Cardiac muscle cell (in vitro differentiated cells and primary cell): ENCODE measurements around the gene TRIM67. TPM values are rescaled to one million over a fixed set of nuclear protein-coding genes. Genes with fewer than 3 reads are reported as not detected.

ENCODE experiments used
- DNase-seq, 2 donors: peaks; one replicate each; pipeline versions ENCODE4 v3.0.0 to v3.0.0-alpha.2; 2010 to 2017; ENCODE audit warnings: low read depth in 1 of 2, low spot score in 1 of 2
- H3K27ac ChIP-seq: fragments of 200-600 bp; sonication (generic); 2 replicates; pipeline ENCODE4 v1.5.1; 2016
- H3K27me3 ChIP-seq: fragments of 200-600 bp; sonication (generic); 2 replicates; pipeline ENCODE4 v1.6.0; 2016; ENCODE audit warnings: control low read depth
- H3K36me3 ChIP-seq: fragments of 200-600 bp; sonication (generic); 2 replicates; pipeline ENCODE4 v1.5.1; 2016; ENCODE audit warnings: control low read depth
- H3K4me1 ChIP-seq: fragments of 200-600 bp; sonication (generic); 2 replicates; pipeline ENCODE4 v1.8.1; 2017; ENCODE audit warnings: low read depth, mild to moderate bottlenecking, mixed run types
- H3K4me3 ChIP-seq: fragments of 200-600 bp; sonication (generic); 2 replicates; pipeline ENCODE4 v1.5.1; 2016; ENCODE audit warnings: mild to moderate bottlenecking
- H3K9me3 ChIP-seq: fragments of 200-600 bp; sonication (generic); 2 replicates; pipeline ENCODE4 v1.5.1; 2017; ENCODE audit warnings: low read depth, mild to moderate bottlenecking, control low read depth
- polyA plus RNA-seq: library from polyadenylated mRNA; unstranded; fragments of >200 nt; fragmentation: Nextera tagmentation; extraction: Ambion mirVana; gene quantifications from 2 replicates; pipeline ENCODE4 v1.2.1, GENCODE V29; 2016
- total RNA-seq: library from RNA; depleted of rRNA; stranded (reverse); fragments of >200 nt; gene quantifications from 2 replicates; pipeline ENCODE4 v1.2.3, GENCODE V29; 2016
- TF ChIP-seq, protein P1 (sequence below): IDR thresholded peaks from 2 replicates; pipeline ENCODE4 v1.5.1; 2012; ENCODE audit warnings: low read depth, mild to moderate bottlenecking, low read length

Gene TRIM67
- total and polyA plus RNA-seq, 2 experiments from 2014 or later, result 0.06 TPM; not detected in 1

- no peaks in the 10 kb centered on the region for H3K9me3 ChIP-seq
- H3K27me3 ChIP-seq, result no peaks in the 10 kb centered on the region
- no peak overlapping the region for H3K27ac ChIP-seq
- DNase-seq, result no peak
- H3K4me3 ChIP-seq, result no peak overlapping the region
- no peaks in the 10 kb centered on the region for H3K4me1 ChIP-seq
- TF ChIP-seq, protein P1, sequence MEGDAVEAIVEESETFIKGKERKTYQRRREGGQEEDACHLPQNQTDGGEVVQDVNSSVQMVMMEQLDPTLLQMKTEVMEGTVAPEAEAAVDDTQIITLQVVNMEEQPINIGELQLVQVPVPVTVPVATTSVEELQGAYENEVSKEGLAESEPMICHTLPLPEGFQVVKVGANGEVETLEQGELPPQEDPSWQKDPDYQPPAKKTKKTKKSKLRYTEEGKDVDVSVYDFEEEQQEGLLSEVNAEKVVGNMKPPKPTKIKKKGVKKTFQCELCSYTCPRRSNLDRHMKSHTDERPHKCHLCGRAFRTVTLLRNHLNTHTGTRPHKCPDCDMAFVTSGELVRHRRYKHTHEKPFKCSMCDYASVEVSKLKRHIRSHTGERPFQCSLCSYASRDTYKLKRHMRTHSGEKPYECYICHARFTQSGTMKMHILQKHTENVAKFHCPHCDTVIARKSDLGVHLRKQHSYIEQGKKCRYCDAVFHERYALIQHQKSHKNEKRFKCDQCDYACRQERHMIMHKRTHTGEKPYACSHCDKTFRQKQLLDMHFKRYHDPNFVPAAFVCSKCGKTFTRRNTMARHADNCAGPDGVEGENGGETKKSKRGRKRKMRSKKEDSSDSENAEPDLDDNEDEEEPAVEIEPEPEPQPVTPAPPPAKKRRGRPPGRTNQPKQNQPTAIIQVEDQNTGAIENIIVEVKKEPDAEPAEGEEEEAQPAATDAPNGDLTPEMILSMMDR, result no peak
- H3K36me3 ChIP-seq, result peaks cover 13% of the 10 kb centered on the region
These were observed 72.6 kb downstream of the TRIM67 start for GRCh38 chr1:231234506-231234905.

GRCh38 chr1:231235526-231236207 is 73.8 kb downstream of the TRIM67 start:
- TF ChIP-seq, protein P1, result no peak
- no peak overlapping the region for H3K27ac ChIP-seq
- H3K4me1 ChIP-seq, result peaks cover 3% of the 10 kb centered on the region
- peaks cover 13% of the 10 kb centered on the region for H3K36me3 ChIP-seq
- no peaks in the 10 kb centered on the region for H3K27me3 ChIP-seq
- no peak for DNase-seq
- no peaks in the 10 kb centered on the region for H3K9me3 ChIP-seq
- H3K4me3 ChIP-seq, result no peak overlapping the region

DNA sequence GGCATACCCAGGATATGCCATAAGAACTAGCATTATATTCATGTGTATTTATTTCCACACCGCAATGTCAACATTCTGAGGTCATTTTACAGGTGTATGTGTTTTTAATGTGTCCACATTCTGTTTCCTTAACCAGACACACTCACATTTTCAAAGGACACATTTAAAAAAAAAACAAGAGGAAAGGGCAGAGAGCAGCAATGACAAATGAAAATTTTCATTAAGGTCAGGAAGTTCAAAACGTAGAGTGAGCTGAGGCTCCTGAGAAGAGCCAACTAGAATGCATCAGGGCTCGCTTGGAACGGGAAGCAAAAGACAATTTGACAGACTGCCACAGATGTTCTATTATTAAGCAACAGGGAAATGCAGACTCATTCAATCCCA is 74.3 kb downstream of the TRIM67 start:
- H3K27me3 ChIP-seq, result no peaks in the 10 kb centered on the region
- no peak overlapping the region for H3K4me3 ChIP-seq
- peaks cover 13% of the 10 kb centered on the region for H3K36me3 ChIP-seq
- H3K9me3 ChIP-seq, result no peaks in the 10 kb centered on the region
- DNase-seq, result no peak
- no peak overlapping the region for H3K27ac ChIP-seq
- H3K4me1 ChIP-seq, result peaks cover 3% of the 10 kb centered on the region
- TF ChIP-seq, protein P1, result no peak

DNA sequence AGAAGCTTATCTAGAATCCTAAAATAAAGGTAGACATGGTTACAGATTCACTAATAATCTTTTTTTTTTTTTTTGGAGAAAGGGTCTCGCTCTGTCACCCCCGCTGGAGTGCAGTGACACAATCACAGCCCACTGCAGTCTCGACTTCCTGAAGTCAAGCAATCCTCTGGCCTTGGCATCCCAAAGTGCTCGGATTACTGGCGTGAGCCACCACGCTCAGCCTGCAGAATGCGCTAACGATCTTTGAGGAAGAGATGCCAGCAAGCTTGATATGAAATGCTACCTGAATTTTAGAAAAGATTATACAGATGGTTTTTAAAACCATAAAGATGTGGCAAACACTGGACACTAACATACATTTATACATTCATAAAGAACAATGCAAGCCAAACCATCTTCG is 75.1 kb downstream of the TRIM67 start:
- Histone ChIP-seq H3K4me1 (peaks cover 3% of the 10 kb centered on the region), H3K27ac (no peak overlapping the region), H3K4me3 (no peak overlapping the region), H3K9me3 (no peaks in the 10 kb centered on the region), H3K27me3 (no peaks in the 10 kb centered on the region), H3K36me3 (peaks cover 13% of the 10 kb centered on the region)
- no peak for DNase-seq
- TF ChIP-seq, protein P1, result no peak

DNA sequence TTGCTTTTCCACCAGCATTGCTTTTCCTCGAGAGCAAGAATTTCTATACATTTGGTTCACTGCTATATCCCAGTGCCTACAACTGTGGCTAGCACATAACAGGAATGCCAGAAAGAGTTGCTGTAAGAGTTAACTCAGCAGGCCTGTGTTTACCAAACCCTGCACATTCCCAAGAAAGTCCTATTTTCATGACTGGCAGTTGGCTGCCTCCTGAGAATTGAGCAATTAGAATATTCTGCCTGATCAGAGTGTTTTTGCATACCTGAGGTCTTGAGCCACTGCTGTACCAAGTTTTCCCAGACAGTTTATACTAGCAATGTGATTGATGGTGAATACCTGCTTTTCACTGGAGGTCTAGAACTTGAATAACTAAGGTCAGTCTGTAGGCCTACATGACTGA is 76.4 kb downstream of the TRIM67 start:
- Histone ChIP-seq H3K27ac (no peak overlapping the region), H3K36me3 (peaks cover 13% of the 10 kb centered on the region), H3K27me3 (no peaks in the 10 kb centered on the region), H3K4me1 (peaks cover 8% of the 10 kb centered on the region), H3K9me3 (no peaks in the 10 kb centered on the region), H3K4me3 (no peak overlapping the region)
- no peak for DNase-seq
- TF ChIP-seq, protein P1, result no peak
